GM12892 (cell line): ENCODE results near the gene CTNND2.
"Not testable (repeated sequence)": the region's sequence is repeated elsewhere in the genome, so short reads cannot be mapped to it uniquely, and the experiment has no call there.

Experiments
- DNase-seq: peaks from one replicate; pipeline ENCODE4 v3.0.0; 2011; ENCODE audit not compliant: insufficient read length
- FAIRE-seq: peaks from 2 replicates; lab custom pipeline; 2011; peaks lifted over from hg19 to GRCh38; lab: Jason Lieb, UNC
- POLR2A ChIP-seq: IDR thresholded peaks from 2 replicates; pipeline ENCODE4 v1.6.1; 2011; ENCODE audit warnings: low read depth, low read length, control low read depth
- POLR2AphosphoS5 ChIP-seq: IDR thresholded peaks from 2 replicates; pipeline ENCODE4 v1.6.1; 2011; ENCODE audit warnings: low read depth, low read length, control low read depth
- TAF1 ChIP-seq: IDR thresholded peaks from 2 replicates; pipeline ENCODE4 v1.6.1; 2011; ENCODE audit warnings: low read depth, mild to moderate bottlenecking, control low read depth, low read length, borderline replicate concordance

The CTNND2 gene

GRCh38 chr5:11455505-11455904, 448.7 kb downstream of the CTNND2 start:
- DNase-seq (no peak), FAIRE-seq (no peak)
- TF ChIP-seq TAF1 (no peak), POLR2A (no peak), POLR2AphosphoS5 (no peak)

DNA sequence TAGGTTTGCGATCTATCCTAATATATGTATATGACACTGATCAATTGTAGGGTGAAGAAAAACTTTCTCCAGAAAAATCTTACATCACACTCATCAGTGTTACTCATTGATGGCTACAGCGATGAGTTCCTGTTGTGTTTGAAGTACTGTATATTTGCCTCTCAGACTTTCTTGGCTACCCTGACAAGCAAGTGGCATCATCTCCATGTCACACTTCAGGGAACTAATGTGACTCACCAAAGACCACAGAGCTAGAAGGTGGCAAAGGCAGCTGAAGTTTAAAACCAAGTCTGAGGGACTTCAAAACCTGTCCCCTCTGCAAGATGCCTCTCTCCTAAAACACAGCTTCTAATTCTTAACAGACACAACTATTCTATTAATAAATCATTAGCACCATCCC, 451.4 kb downstream of the CTNND2 start:
- FAIRE-seq (no peak), DNase-seq (no peak)

GRCh38 chr5:11449966-11450365, 454.3 kb downstream of the CTNND2 start:
- TF ChIP-seq TAF1: no peak
- TF ChIP-seq POLR2AphosphoS5: no peak
- TF ChIP-seq POLR2A: no peak

More for the DNA sequence above, 451.4 kb downstream of the CTNND2 start:
- TF ChIP-seq POLR2AphosphoS5: no peak
- no peak for TF ChIP-seq POLR2A
- TF ChIP-seq TAF1: no peak

GRCh38 chr5:11449217-11449616, 455.0 kb downstream of the CTNND2 start:
- FAIRE-seq (no peak), DNase-seq (no peak)
- TF ChIP-seq POLR2A: no peak
- no peak for TF ChIP-seq TAF1
- TF ChIP-seq POLR2AphosphoS5: no peak

More at GRCh38 chr5:11449966-11450365, 454.3 kb downstream of the CTNND2 start:
- FAIRE-seq (no peak), DNase-seq (no peak)

- TF ChIP-seq POLR2AphosphoS5: no peak
- no peak for TF ChIP-seq POLR2A
- TF ChIP-seq TAF1: no peak
- FAIRE-seq: no peak
- DNase-seq: no peak
These were observed 460.4 kb downstream of the CTNND2 start for GRCh38 chr5:11443831-11444230.

GRCh38 chr5:11432116-11432515, 472.1 kb downstream of the CTNND2 start:
- no peak for TF ChIP-seq POLR2AphosphoS5
- TF ChIP-seq POLR2A: no peak
- no peak for TF ChIP-seq TAF1
- DNase-seq (no peak), FAIRE-seq (no peak)

- TF ChIP-seq TAF1 (no peak), POLR2A (no peak), POLR2AphosphoS5 (no peak)
- DNase-seq (no peak), FAIRE-seq (no peak)
These were observed 475.0 kb downstream of the CTNND2 start for GRCh38 chr5:11429254-11429653.

GRCh38 chr5:11427569-11427968, 476.7 kb downstream of the CTNND2 start:
- FAIRE-seq: no peak
- DNase-seq: no peak
- TF ChIP-seq POLR2A (no peak), POLR2AphosphoS5 (no peak), TAF1 (no peak)

DNA sequence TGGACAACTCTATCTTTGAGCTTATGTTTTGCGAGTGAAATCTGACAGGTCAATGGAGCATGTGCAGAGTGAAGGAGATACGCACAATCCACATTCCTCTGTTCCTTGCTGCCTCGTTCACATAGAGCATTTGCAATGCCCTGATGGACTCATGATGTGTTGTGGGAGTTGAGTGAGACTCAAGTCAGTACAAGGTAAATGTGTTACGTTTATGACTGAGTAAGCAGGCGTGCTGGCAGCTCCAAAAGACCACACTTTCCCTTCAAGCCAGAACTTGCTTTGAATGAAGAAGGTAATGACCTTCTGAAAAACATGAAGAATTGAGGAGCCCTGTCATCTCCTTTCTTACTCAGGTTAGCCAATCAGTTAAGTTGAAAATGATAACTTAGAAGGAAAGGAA, 477.8 kb downstream of the CTNND2 start:
- no peak for TF ChIP-seq POLR2AphosphoS5
- no peak for TF ChIP-seq TAF1
- no peak for TF ChIP-seq POLR2A
- DNase-seq (no peak), FAIRE-seq (no peak)

- no peak for FAIRE-seq
- no peak for TF ChIP-seq POLR2A
- no peak for TF ChIP-seq TAF1
- TF ChIP-seq POLR2AphosphoS5: no peak
- no peak for DNase-seq
These were observed 481.9 kb downstream of the CTNND2 start for GRCh38 chr5:11422342-11422741.

DNA sequence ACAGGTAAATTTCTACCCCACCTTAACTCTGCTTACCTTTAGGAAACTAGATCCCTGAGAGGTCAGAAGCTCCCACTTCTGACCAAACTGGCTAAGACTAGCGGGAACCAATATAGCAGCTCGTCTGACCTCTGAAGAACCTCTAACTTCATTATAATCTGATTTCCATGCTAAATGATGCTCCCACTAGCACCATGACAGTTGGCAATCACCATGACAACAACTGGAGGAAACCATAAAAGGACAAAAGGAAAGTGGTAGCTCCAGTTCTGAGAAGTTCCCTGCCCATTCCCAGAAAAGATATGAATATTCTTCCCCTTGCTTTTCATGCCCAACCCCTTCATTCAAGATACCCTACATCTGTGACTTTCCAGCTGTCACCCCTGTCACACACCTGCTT, 483.3 kb downstream of the CTNND2 start:
- DNase-seq (no peak), FAIRE-seq (no peak)
- no peak for TF ChIP-seq POLR2AphosphoS5
- no peak for TF ChIP-seq TAF1
- no peak for TF ChIP-seq POLR2A

- FAIRE-seq: no peak
- no peak for DNase-seq
- no peak for TF ChIP-seq POLR2A
- no peak for TF ChIP-seq POLR2AphosphoS5
- no peak for TF ChIP-seq TAF1
These were observed 488.5 kb downstream of the CTNND2 start for GRCh38 chr5:11415751-11416150.

DNA sequence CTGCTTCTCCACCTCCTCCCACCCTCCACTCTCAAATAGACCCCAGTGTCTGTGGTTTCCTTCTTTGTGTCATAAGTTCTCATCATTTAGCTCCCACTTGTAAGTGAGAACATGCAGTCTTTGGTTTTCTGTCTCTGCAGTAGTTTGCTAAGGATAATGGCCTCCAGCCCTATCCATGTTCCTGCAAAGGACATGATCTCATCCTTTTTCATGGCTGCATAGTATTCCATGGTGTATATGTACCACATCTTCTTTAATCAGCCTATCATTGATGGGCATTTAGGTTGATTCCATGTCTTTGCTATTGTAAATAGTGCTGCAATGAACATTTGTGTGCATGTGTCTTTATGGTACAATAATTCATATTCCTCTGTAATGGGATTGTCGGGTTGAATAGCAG, 489.5 kb downstream of the CTNND2 start:
- not testable (repeated sequence) for FAIRE-seq, DNase-seq
